HL-60 (cell line): ENCODE data around the gene NRAP.

Experiments used
- DNase-seq, 2 experiments: peaks; one replicate each; pipeline ENCODE4 v3.0.0-alpha.2; 2010 to 2020; ENCODE audit warnings: low read depth in 1 of 2, low spot score in 1 of 2
- H3K27ac ChIP-seq: fragments of 250-450 bp; sonication (Bioruptor Pico); replicated peaks from 2 replicates; pipeline ENCODE4 v1.5.1; 2020; ENCODE audit warnings: mild to moderate bottlenecking, moderate library complexity
- H3K27me3 ChIP-seq: fragments of 250-450 bp; sonication (Bioruptor Pico); 2 replicates; pipeline ENCODE4 v1.5.1; 2021; ENCODE audit warnings: mild to moderate bottlenecking, moderate library complexity; ENCODE audit not compliant: insufficient read depth, poor library complexity, severe bottlenecking
- H3K4me3 ChIP-seq: replicated peaks from 2 replicates; pipeline ENCODE4 v1.5.1; 2011; ENCODE audit warnings: mild to moderate bottlenecking, control low read depth, low read length; ENCODE audit not compliant: insufficient read depth
- GABPA ChIP-seq: IDR thresholded peaks from 2 replicates; pipeline ENCODE4 v1.6.1; 2012; ENCODE audit warnings: low read depth
- POLR2AphosphoS5 ChIP-seq: IDR thresholded peaks from 2 replicates; pipeline ENCODE4 v1.6.1; 2012; ENCODE audit warnings: low read depth
- REST ChIP-seq: IDR thresholded peaks from 2 replicates; pipeline ENCODE4 v1.6.1; 2012; ENCODE audit warnings: low read depth; ENCODE audit not compliant: insufficient replicate concordance
- SPI1 ChIP-seq: IDR thresholded peaks from 2 replicates; pipeline ENCODE4 v1.6.1; 2012; ENCODE audit warnings: low read depth, mild to moderate bottlenecking, borderline replicate concordance
- long read RNA-seq: library from polyadenylated mRNA; unstranded; transcript quantifications from one replicate; pipeline ENCODE4 v2.0.0, GENCODE V29; 2020
- TF ChIP-seq, protein P1 (sequence below): IDR thresholded peaks from one replicate; pipeline ENCODE4 v1.5.1; 2011; ENCODE audit warnings: low read length, control low read depth, inconsistent platforms; ENCODE audit not compliant: insufficient read depth

NRAP gene, protein sequence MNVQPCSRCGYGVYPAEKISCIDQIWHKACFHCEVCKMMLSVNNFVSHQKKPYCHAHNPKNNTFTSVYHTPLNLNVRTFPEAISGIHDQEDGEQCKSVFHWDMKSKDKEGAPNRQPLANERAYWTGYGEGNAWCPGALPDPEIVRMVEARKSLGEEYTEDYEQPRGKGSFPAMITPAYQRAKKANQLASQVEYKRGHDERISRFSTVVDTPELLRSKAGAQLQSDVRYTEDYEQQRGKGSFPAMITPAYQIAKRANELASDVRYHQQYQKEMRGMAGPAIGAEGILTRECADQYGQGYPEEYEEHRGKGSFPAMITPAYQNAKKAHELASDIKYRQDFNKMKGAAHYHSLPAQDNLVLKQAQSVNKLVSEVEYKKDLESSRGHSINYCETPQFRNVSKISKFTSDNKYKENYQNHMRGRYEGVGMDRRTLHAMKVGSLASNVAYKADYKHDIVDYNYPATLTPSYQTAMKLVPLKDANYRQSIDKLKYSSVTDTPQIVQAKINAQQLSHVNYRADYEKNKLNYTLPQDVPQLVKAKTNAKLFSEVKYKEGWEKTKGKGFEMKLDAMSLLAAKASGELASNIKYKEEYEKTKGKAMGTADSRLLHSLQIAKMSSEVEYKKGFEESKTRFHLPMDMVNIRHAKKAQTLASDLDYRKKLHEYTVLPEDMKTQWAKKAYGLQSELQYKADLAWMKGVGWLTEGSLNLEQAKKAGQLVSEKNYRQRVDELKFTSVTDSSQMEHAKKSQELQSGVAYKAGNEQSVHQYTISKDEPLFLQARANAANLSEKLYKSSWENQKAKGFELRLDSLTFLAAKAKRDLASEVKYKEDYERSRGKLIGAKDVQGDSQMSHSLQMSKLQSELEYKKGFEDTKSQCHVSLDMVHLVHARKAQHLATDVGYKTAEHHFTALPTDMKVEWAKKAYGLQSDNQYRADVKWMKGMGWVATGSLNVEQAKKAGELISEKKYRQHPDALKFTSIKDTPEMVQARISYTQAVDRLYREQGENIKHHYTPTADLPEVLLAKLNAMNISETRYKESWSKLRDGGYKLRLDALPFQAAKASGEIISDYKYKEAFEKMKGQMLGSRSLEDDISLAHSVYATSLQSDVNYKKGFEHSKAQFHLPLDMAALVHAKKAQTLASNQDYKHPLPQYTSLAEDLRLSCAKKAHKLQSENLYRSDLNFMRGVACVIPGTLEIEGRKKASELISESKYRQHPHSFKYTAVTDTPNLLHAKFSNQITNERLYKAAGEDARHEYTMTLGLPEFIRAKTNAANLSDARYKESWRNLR (N-terminal part only)
- long read RNA-seq, partial matches to known transcripts: 0 of 1 reads
- long read RNA-seq, other reads (novel, unspliced or antisense): 1 of 1 reads

DNA sequence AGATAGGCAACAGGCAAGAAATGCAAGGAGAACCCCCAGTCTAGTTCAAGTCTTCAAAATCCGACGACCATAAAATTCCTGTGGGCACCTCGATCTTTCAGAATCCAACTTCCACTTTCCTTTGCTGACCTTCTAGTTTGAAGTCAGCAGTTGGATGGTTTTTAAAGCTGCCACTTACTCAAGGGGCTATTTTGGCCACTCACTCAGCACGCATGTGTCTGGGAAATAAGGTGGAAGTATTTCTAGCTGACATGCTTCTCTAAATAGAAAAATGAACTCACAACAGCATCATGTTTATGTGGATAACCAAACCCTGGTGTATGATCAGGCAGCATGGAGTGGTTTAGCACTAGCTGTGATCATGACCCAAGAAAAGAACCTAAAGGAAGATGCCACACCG, at the start of gene NRAP:
Gene NRAP, minus strand, starts transcription at position 134 of the 400 bp plus-strand sequence. CDS start 159 bp downstream, outside the sequence.
- no peak within 1 kb of the TSS for H3K27ac ChIP-seq
- TF ChIP-seq, protein P1, sequence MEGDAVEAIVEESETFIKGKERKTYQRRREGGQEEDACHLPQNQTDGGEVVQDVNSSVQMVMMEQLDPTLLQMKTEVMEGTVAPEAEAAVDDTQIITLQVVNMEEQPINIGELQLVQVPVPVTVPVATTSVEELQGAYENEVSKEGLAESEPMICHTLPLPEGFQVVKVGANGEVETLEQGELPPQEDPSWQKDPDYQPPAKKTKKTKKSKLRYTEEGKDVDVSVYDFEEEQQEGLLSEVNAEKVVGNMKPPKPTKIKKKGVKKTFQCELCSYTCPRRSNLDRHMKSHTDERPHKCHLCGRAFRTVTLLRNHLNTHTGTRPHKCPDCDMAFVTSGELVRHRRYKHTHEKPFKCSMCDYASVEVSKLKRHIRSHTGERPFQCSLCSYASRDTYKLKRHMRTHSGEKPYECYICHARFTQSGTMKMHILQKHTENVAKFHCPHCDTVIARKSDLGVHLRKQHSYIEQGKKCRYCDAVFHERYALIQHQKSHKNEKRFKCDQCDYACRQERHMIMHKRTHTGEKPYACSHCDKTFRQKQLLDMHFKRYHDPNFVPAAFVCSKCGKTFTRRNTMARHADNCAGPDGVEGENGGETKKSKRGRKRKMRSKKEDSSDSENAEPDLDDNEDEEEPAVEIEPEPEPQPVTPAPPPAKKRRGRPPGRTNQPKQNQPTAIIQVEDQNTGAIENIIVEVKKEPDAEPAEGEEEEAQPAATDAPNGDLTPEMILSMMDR: no peak
- TF ChIP-seq GABPA: no peak
- no peak for TF ChIP-seq REST
- TF ChIP-seq POLR2AphosphoS5: no peak
- no peak for DNase-seq

GRCh38 chr10:113713640-113713982, 49.8 kb upstream of the NRAP start:
- Histone ChIP-seq H3K27me3 (no peaks in the 10 kb centered on the region), H3K4me3 (no peak overlapping the region), H3K27ac (no peak overlapping the region)
- DNase-seq: no peak
- no peak for TF ChIP-seq SPI1
- TF ChIP-seq, protein P1: no peak
- TF ChIP-seq REST: no peak
- TF ChIP-seq GABPA: no peak
- TF ChIP-seq POLR2AphosphoS5: no peak

More for the DNA sequence above, at the start of gene NRAP:
- peaks cover 5% of the 10 kb centered on the region for H3K27me3 ChIP-seq
- H3K4me3 ChIP-seq: no peak within 1 kb of the TSS

DNA sequence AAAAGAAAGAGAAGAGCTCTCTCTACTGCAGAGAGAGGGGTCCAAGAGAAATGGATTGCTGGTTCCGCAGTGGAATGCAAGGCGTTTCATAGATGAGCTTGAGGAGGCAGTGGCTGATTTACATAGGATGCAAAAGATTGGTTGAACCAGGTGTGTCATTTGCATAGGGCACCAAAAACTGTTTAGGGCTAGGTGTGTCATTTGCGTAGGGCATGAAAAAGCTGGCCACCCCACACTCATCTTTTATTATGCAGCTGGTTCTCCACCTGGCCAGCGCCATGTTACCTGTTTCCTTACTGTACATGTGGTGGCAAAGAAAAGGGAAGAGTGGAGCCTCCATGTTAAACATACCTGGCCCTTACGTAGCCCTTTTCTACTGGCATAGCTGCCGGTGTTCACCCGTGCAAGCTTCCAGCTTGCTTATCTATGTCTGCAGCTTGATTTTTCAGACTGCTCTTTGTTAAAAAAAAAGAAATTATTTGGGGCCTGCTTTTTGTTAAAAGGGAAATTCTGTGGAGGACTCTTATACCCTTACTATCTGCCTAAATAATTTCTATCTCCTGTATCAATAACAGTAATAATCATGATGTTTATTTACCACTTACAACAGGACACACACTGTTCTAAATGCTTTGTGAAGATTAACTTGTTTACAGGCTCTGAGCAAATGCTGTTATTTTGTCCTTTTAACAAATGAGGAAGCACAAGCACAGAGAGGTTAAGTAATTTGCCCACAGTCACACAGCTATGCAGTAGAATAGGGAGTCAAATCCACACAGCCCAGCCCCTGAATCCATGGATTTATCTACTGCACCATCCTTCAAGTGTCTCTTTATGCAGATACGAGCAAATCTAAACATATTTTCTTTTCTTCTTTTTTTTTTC, 49.2 kb upstream of the NRAP start:
- TF ChIP-seq SPI1: no peak
- Histone ChIP-seq H3K4me3 (no peak overlapping the region), H3K27ac (no peak overlapping the region), H3K27me3 (no peaks in the 10 kb centered on the region)
- no peak for DNase-seq
